ENCODE measurements around the gene CHST10.
"Not testable (repeated sequence)": the region's sequence is repeated elsewhere in the genome, so short reads cannot be mapped to it uniquely, and the experiment has no call there.

Gene CHST10

GRCh38 chr2:100416935-100417710 lies at the start of gene CHST10:
CHST10 (minus strand) TSS chr2:100417668; CDS start chr2:100406675, 10,993 bp downstream.
- peak; percentile 17 to 47 (median 33) for DNase-seq (ENCODE audit: low read depth in 3 of 3)

DNA sequence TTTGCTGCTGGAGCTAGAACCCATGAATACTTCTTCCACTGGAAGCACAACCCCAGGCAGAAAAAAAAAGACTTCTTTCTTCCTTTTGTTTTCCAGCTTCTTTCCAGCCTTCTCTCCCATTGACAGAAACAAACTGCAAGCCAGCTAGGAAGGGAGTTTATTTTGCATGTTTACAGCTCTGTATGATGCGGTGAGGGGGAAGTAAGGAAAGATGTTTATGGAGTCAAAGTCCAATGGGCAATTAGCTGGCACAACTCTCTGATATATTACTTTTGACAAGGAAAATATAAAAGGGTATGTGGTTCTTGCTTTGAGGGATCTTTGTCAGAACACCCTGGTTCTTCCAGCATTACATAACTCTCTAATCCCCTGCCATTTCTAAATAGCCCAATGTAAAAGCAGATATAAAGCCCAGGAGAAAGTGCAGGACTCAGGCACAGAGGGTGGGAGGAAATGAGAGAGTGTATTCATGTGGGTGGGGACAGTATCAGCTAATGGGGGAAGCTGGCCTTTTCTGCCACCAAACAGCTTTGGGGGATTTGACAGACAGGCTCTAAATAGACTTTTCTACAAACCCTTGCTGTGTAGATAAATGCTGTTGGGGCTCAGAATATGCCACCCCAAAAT lies 43.5 kb upstream of the CHST10 start:
- DNase-seq (ENCODE audit: low read depth in 3 of 3): no peak

DNA sequence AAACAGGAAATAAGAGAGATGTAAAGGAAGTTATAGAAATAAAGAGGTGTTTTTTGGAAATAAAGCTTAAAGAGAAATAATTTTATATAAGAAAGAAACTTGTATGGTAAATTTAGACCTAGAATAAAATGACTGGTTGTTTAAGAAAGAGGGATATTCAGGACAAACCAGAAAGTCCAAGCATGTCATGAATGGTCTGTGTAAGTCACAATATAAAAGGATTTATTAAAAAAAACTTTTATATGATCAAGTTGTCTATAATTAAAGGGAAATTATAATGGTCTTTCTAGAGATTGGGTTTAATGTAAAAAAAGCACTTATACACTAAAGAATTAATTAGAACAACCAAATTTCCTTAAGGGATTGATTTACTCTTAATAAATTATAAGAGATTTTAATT lies 38.9 kb upstream of the CHST10 start:
- DNase-seq (ENCODE audit: low read depth in 3 of 3): not testable (repeated sequence)

DNA sequence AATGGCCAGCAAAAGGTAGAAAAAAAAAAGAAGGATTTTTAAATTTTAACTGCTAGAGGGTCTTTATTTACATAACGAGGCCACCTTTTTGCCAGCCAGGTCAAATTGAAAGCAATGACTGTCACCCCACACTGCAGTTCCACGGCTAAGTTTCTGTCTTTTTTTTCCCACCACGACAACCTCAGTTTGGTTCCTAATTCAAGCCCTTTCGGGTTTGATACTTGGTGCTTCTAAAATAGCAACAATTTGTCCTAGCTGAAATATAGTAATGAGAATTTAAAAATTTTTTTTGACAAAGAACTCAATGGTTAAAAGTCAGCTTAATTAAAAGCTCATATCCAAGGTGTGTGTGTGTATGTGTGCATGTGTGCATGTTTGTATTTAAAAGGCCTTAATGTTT lies 36.4 kb upstream of the CHST10 start:
- DNase-seq (ENCODE audit: low read depth in 3 of 3): no peak

DNA sequence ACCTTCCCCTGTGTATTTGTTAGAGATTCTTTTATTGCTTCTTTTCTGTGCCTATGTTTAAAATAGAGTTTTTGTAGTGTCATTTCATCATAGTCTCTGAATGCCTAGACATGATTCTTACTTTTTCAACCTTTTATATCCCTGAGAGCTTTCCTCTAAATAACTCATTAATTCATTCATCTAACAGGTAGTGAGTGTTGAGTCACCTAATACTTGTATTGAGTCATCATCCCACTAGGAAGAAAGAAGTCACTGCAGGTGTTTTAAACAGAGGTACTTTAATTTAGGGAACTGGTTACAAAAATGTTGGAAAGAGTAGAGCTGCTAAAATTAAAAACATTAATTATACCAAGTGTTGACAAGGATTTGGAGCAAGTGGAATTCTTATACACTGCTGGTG lies 34.3 kb upstream of the CHST10 start:
- no peak for DNase-seq (ENCODE audit: low read depth in 3 of 3)

DNA sequence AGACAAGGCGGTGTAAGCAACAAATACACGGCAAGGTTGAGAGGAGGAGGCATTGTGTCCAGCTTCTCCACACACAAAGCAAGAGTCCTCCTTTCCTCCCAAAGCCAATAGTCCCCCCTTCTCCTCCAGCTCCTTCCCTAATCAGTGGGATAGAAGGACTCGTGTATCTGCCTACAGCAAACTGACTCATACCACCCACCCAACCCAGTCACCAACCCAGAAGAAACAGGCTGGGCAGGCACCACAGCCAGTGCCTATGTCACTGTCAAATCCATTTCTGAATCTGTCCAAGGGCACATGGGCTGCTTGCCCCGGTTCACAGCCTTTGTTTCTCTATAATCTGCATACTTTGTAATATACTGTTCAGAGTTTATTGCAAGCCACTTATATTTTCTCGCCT lies 33.6 kb upstream of the CHST10 start:
- no peak for DNase-seq (ENCODE audit: low read depth in 3 of 3)

DNA sequence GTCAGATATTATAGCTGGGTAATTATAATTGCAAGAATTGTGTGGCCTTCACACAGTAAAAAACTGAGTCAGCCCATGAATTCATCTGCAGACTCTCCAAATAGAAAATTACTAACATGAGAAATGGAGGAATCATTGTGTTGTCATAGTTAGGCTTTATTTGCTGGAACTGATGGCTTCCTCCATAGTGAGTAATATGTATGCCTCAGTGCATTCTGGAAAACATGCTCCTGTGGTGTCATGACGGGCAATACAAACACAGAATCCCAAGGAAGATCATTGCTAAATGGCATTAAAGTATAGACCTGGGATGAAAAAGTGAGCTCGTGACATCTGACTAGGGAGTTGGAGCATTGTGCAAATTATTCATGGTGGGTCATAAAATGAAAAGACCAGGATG lies 29.2 kb upstream of the CHST10 start:
- no peak for DNase-seq (ENCODE audit: low read depth in 3 of 3)

DNA sequence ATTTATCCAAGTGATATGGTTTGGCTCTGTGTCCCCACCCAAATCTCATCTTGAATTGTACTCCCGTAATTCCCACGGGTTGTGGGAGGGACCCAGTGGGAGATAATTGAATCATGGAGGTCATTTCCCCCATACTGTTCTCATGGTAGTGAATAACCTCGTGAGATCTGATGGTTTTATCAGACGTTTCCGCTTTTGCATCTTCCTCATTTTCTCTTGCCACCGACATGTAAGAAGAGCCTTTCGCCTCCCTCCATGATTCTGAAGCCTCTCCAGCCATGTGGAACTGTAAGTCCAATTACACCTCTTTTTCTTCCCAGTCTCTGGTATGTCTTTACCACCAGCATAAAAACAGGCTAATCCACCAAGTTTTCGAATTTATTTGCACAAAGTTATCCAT lies 20.3 kb upstream of the CHST10 start:
- DNase-seq (ENCODE audit: low read depth in 3 of 3): no peak

GRCh38 chr2:100429726-100430125 lies 12.3 kb upstream of the CHST10 start:
- no peak for DNase-seq (ENCODE audit: low read depth in 3 of 3)

DNA sequence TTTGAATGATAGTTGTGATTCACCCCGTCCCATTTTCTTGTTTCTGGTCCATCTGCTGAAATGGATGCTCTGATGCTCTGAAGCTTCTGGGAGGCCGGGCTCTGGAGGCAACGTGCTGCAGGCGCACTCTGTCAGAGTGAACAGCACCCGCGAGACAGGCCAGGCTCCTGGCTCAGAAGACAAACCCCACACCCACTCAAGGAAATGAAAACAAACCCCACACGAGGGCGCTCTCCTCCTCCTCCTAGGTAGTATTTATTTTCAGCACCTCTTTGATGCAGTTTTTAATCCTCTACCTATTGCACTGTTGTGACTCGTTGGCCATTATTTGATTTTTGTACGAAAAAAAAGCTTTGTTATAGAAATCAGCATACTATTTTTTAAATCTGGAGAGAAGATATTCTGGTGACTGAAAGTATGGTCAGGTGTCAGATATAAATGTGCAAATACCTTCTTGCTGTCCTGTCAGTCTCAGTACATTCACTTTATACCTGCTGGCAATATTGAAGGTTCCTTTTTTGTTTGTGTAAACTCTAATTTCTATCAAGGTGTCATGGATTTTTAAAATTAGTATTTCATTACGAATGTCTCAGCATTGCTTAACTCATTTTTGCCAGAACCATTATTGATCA lies 10.3 kb upstream of the CHST10 start:
- DNase-seq (ENCODE audit: low read depth in 3 of 3): peak; percentile 31 to 60 (median 48)

DNA sequence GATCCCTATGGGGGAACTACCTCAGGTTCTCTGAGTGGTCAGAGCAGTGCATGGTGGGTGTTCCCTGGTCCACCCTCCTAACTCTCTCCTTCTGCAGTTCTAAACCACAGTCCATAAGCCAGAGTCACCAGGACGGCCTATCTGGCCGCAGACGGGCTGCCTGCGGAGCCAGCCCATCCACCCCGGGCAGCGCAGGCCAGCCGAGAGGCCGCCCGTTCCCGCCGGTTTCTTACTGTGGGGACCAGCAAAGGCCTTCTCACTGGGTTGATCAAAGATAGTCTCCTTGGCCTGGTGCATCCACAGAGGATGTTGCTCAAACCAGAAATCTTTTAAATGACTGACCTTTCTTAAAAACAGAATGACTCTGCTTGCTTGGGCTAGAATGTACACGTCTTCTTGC lies 9.6 kb upstream of the CHST10 start:
- no peak for DNase-seq (ENCODE audit: low read depth in 3 of 3)

DNA sequence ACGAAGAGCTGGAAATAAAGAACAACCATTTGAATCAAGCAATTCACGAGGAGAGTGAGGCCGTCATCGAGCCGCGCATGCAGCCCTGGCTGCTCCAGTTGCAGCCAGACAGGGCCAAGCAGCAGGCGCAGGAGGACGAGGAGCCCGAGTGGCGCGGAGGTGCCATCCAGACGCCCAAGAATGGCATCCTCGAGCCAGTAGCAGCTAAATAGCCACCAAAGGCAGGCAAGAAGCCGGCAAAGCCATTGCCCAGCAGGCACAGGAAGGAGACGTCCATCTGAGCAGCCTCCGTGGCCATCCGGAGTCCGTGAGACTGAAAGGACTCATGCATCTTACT lies 8.9 kb upstream of the CHST10 start:
- no peak for DNase-seq (ENCODE audit: low read depth in 3 of 3)

GRCh38 chr2:100425573-100426383 lies 8.3 kb upstream of the CHST10 start:
- no peak for DNase-seq (ENCODE audit: low read depth in 3 of 3)

DNA sequence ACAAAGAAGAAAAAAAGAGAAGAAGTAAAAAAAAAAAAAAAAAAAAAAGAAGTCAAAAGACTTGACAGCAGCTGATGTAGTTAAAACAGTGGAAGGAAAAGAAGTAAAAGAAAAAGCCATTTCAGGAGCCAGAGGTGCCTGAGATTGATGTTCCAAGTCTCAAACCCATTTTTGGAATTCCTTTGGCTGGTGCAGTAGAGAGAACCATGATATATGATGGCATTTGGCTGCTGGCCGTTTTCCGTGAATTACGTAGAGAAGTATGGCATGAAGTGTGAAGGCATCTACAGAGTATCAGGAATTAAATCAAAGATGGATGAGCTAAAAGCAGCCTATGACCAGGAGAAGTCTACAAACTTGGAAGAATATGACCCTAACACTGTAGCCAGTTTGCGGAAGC lies 7.6 kb upstream of the CHST10 start:
- DNase-seq (ENCODE audit: low read depth in 3 of 3): no peak

- DNase-seq (ENCODE audit: low read depth in 3 of 3): no peak
Measured at GRCh38 chr2:100424277-100424875, 6.9 kb upstream of the CHST10 start.

DNA sequence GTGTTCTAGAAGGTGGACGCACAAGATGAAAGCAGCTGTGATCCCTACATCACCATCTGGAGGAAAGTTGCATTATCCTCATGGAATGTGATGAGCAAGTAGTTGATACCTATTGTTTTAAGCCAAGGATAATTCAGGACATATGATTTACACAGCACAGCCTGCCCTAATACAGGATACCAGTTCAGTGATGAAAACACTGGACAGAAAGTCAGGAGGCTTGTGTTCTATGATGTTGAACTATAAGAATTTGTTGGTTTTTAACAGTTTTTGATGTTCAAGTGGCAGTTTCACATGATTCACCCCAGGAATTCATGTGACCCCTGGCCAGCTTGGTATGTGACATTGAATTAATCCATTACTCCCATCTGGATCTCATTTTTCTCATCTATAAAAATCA lies 6.2 kb upstream of the CHST10 start:
- DNase-seq (ENCODE audit: low read depth in 3 of 3): no peak

DNA sequence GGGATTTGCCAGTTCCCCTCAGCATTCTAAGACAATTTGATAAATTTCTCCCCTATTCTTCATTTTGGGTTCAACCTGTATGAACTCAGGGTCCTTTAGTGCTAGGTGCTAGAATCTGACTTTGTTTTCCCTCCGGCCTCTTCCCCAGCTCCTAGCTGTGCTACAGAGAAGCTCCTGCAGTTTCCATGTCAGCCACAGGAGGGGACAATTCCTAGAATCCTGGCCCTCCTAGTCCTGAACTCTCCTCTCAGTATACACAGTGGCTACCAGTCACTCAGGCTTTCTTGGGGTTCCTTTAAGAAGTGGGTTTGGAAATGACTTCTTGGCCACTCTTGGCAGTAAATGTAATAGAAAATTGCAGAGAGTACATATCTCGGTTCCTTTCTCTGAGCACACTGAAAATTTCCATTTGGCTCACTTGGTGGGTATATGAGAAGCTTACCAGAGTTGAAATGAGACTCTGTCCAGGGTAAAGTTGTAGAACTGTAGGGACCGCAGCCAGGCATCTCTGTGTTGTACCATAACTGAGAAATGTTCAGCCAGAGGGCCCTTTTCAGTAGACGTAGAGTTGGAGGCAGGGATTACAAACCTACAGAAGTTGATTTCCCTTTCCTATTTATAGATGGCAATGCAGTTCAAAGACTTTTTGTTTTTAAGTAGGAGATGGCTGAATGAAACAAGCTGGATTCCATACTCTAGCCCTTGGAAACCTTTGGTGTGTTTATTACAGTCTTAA lies 5.0 kb upstream of the CHST10 start:
- no peak for DNase-seq (ENCODE audit: low read depth in 3 of 3)

- no peak for DNase-seq (ENCODE audit: low read depth in 3 of 3)
Measured at GRCh38 chr2:100419915-100420314, 2.4 kb upstream of the CHST10 start.

DNA sequence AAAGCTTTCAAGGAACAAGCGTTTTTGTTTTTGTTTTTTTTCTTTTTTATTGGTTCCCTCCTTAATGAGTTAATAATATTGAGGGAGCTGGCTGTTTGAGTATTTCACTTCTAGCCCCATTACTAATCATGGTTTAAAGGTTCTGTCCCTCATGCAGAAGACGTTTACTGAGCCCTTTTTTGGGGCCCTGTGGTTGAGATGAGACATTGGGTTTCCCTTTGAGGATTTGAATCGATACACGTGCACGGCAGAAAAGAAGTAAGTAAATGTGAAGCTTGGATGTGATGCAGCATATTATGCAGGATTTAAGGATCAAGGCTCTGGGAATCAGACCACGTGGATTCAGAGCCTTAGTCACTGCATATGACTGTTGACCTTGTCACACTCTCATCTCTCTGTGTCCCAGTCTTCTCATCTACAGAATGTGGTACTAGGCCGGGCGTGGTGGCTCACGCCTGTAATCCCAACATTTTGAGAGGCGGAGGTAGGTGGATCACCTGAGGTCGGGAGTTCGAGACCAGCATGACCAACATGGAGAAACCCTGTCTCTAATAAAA lies 1.0 kb upstream of the CHST10 start:
- no peak for DNase-seq (ENCODE audit: low read depth in 3 of 3)

- DNase-seq (ENCODE audit: low read depth in 3 of 3): no peak
Measured at GRCh38 chr2:100417711-100418124, 250 bp upstream of the CHST10 start.

DNA sequence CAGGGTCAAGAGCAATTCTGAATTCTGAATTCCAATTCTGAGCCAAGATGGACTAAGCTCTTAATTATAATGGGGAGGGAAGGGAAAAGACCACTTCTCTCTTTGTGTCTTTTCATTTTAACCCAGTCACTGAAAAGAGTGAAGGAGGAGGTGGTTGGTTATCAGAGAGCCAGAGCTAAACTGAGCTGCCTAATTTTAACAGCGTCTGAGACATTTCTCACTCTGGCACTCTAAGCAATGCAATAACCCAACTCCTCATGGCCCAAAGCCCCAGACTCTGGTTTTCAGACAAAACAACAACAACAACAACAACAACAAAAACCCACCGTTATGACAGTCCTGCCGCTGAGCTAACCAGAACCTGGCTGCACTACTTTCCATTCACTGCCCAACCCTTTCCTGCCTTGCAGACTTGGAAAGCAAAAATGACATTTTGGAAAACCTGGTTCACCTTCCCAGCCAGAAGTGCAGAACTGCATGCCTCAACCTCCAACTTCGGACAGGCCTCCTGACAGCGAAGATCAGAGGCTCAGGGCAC lies 1.0 kb downstream of the CHST10 start:
- no peak for DNase-seq (ENCODE audit: low read depth in 3 of 3)

Measured in stimulated activated CD4-positive, alpha-beta T cell treated with anti-CD3 and anti-CD28 coated beads, TNF-alpha, amount 100 ng/mL, for 48 hours (primary cell).